ENCODE results near the gene PTPRD.

DNA sequence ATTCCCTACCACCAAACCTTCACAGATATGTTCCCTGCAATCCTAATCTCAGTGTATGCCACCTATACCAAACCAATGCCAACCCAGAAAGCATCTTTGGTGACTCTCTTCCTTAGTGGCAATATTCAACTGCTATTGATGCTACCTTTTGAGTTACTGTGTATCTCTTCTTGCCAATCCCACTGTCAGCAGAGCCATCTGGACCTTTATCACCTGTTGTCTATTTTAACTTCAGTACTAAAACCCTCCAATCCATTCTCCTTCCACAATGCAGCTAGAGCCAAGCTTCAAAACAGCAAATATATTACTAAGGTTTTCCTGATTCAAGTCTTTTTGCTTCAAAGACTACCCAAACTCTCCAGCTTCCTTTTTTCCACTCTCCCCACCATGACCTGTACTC lies 2036.1 kb downstream of the PTPRD start:
- TF ChIP-seq, protein P1, sequence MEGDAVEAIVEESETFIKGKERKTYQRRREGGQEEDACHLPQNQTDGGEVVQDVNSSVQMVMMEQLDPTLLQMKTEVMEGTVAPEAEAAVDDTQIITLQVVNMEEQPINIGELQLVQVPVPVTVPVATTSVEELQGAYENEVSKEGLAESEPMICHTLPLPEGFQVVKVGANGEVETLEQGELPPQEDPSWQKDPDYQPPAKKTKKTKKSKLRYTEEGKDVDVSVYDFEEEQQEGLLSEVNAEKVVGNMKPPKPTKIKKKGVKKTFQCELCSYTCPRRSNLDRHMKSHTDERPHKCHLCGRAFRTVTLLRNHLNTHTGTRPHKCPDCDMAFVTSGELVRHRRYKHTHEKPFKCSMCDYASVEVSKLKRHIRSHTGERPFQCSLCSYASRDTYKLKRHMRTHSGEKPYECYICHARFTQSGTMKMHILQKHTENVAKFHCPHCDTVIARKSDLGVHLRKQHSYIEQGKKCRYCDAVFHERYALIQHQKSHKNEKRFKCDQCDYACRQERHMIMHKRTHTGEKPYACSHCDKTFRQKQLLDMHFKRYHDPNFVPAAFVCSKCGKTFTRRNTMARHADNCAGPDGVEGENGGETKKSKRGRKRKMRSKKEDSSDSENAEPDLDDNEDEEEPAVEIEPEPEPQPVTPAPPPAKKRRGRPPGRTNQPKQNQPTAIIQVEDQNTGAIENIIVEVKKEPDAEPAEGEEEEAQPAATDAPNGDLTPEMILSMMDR (conservative IDR thresholded peaks at IDR 0.05; ENCODE audit: low read depth, low read length): no peak
- TF ChIP-seq CEBPB (IDR thresholded peaks at IDR 0.05; ENCODE audit: low read depth, low read length) (no peak), RAD21 (IDR thresholded peaks at IDR 0.05; ENCODE audit: low read length) (no peak), RFX5 (IDR thresholded peaks at IDR 0.05; ENCODE audit: low read depth, low read length) (no peak), POLR2A (IDR thresholded peaks at IDR 0.05; ENCODE audit: low read depth, low read length) (no peak), SMC3 (IDR thresholded peaks at IDR 0.05; ENCODE audit: low read depth, low read length) (no peak)
- TF ChIP-seq, protein P2, sequence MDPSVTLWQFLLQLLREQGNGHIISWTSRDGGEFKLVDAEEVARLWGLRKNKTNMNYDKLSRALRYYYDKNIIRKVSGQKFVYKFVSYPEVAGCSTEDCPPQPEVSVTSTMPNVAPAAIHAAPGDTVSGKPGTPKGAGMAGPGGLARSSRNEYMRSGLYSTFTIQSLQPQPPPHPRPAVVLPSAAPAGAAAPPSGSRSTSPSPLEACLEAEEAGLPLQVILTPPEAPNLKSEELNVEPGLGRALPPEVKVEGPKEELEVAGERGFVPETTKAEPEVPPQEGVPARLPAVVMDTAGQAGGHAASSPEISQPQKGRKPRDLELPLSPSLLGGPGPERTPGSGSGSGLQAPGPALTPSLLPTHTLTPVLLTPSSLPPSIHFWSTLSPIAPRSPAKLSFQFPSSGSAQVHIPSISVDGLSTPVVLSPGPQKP (IDR thresholded peaks at IDR 0.05; ENCODE audit: borderline replicate concordance, low read depth, low read length): no peak
- TF ChIP-seq, protein P3, sequence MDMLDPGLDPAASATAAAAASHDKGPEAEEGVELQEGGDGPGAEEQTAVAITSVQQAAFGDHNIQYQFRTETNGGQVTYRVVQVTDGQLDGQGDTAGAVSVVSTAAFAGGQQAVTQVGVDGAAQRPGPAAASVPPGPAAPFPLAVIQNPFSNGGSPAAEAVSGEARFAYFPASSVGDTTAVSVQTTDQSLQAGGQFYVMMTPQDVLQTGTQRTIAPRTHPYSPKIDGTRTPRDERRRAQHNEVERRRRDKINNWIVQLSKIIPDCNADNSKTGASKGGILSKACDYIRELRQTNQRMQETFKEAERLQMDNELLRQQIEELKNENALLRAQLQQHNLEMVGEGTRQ (IDR thresholded peaks at IDR 0.05; ENCODE audit: low read depth, low read length): no peak
